Mesenchymal stem cell (in vitro differentiated cells and primary cell): ENCODE results near the gene SLC2A3.
"Not testable (repeated sequence)": the region's sequence is repeated elsewhere in the genome, so short reads cannot be mapped to it uniquely, and the experiment has no call there.

Experiments used
- DNase-seq: peaks from one replicate; pipeline ENCODE4 v3.0.0-alpha.2; 2013
- H2AFZ ChIP-seq: one replicate; pipeline ENCODE4 v1.6.1; 2013; ENCODE audit warnings: low read depth, mild to moderate bottlenecking, control low read depth, inconsistent platforms, low read length, moderate library complexity
- H2AK5ac ChIP-seq: 2 replicates; pipeline ENCODE4 v1.6.1; 2013; ENCODE audit warnings: low read length, moderate library complexity, mild to moderate bottlenecking, inconsistent platforms; ENCODE audit not compliant: severe bottlenecking
- H2BK120ac ChIP-seq: one replicate; pipeline ENCODE4 v1.6.1; 2013; ENCODE audit warnings: low read depth, mild to moderate bottlenecking, inconsistent platforms, low read length, moderate library complexity
- H2BK12ac ChIP-seq, 2 experiments: one replicate each; pipeline ENCODE4 v1.6.1; 2013; ENCODE audit warnings: inconsistent platforms in 2 of 2, low read length in 2 of 2, mild to moderate bottlenecking in 2 of 2, moderate library complexity in 2 of 2, control low read depth in 1 of 2
- H2BK15ac ChIP-seq: one replicate; pipeline ENCODE4 v1.6.1; 2013; ENCODE audit warnings: mild to moderate bottlenecking, low read depth, inconsistent platforms; ENCODE audit not compliant: poor library complexity, severe bottlenecking
- H2BK5ac ChIP-seq: 2 replicates; pipeline ENCODE4 v1.6.1; 2013; ENCODE audit warnings: low read depth, mild to moderate bottlenecking, low read length, control low read depth, inconsistent platforms; ENCODE audit not compliant: poor library complexity, severe bottlenecking
- H3K14ac ChIP-seq, 2 experiments: one replicate each; pipeline ENCODE4 v1.6.1; 2013; ENCODE audit warnings: inconsistent platforms in 2 of 2, low read length in 2 of 2, control low read depth in 1 of 2, mild to moderate bottlenecking in 1 of 2, moderate library complexity in 1 of 2
- H3K18ac ChIP-seq, 2 experiments: one replicate each; pipeline ENCODE4 v1.6.1; 2013; ENCODE audit warnings: inconsistent platforms in 2 of 2, low read length in 2 of 2, control low read depth in 1 of 2, low read depth in 1 of 2, mild to moderate bottlenecking in 1 of 2
- H3K23ac ChIP-seq, 2 experiments: one replicate each; pipeline ENCODE4 v1.6.1; 2013; ENCODE audit warnings: inconsistent platforms in 2 of 2, low read length in 2 of 2, mild to moderate bottlenecking in 2 of 2, moderate library complexity in 2 of 2, control low read depth in 1 of 2
- H3K27ac ChIP-seq: 2 replicates; pipeline ENCODE4 v1.5.1; 2013; ENCODE audit warnings: mild to moderate bottlenecking, moderate library complexity, low read length, control low read depth, inconsistent platforms; ENCODE audit not compliant: poor library complexity, severe bottlenecking
- H3K27me3 ChIP-seq, 2 experiments: 2 replicates each; pipeline versions ENCODE4 v1.6.1 to v1.7.0; 2013; ENCODE audit warnings: low read length in 2 of 2, mild to moderate bottlenecking in 2 of 2, moderate library complexity in 2 of 2, control low read depth in 1 of 2, inconsistent platforms in 1 of 2; ENCODE audit not compliant: control insufficient read depth in 1 of 2, insufficient read depth in 1 of 2
- H3K36me3 ChIP-seq, 2 experiments: 2 replicates each; pipeline versions ENCODE4 v1.6.1 to v1.7.0; 2013; ENCODE audit warnings: low read length in 2 of 2, control low read depth in 1 of 2, inconsistent platforms in 1 of 2, low read depth in 1 of 2, mild to moderate bottlenecking in 1 of 2; ENCODE audit not compliant: insufficient read depth in 2 of 2, control insufficient read depth in 1 of 2
- H3K4ac ChIP-seq, 2 experiments: one replicate each; pipeline ENCODE4 v1.6.1; 2013; ENCODE audit warnings: inconsistent platforms in 2 of 2, low read length in 2 of 2, mild to moderate bottlenecking in 2 of 2, moderate library complexity in 2 of 2, control low read depth in 1 of 2, low read depth in 1 of 2
- H3K4me1 ChIP-seq: 2 replicates; pipeline ENCODE4 v1.6.1; 2013; ENCODE audit warnings: low read depth, low read length, control low read depth; ENCODE audit not compliant: control insufficient read depth, insufficient read depth
- H3K4me2 ChIP-seq: 2 replicates; pipeline ENCODE4 v1.6.1; 2013; ENCODE audit warnings: low read length, mild to moderate bottlenecking, inconsistent platforms; ENCODE audit not compliant: poor library complexity, severe bottlenecking
- H3K4me3 ChIP-seq, 2 experiments: 2 replicates each; pipeline versions ENCODE4 v1.5.1 to v1.7.0; 2013; ENCODE audit warnings: low read length in 2 of 2, mild to moderate bottlenecking in 2 of 2, control low read depth in 1 of 2, low read depth in 1 of 2; ENCODE audit not compliant: insufficient read depth in 1 of 2
- H3K79me1 ChIP-seq: replicated peaks from 2 replicates; pipeline ENCODE4 v1.6.1; 2013; ENCODE audit warnings: mild to moderate bottlenecking, control low read depth, low read length, inconsistent platforms; ENCODE audit not compliant: poor library complexity, severe bottlenecking
- H3K9ac ChIP-seq: 2 replicates; pipeline ENCODE4 v1.7.0; 2013; ENCODE audit warnings: mild to moderate bottlenecking, low read length, moderate library complexity
- H3K9me3 ChIP-seq: 2 replicates; pipeline ENCODE4 v1.7.0; 2013; ENCODE audit warnings: mild to moderate bottlenecking, low read length; ENCODE audit not compliant: control insufficient read depth
- H4K8ac ChIP-seq: one replicate; pipeline ENCODE4 v1.6.1; 2013; ENCODE audit warnings: inconsistent platforms, mild to moderate bottlenecking, low read length, moderate library complexity
- H4K91ac ChIP-seq: one replicate; pipeline ENCODE4 v1.6.1; 2013; ENCODE audit warnings: mild to moderate bottlenecking, low read length, inconsistent platforms
- WGBS: methylation state at CpG from one replicate; pipeline ENCODE4 v1.1.7; 2013; ENCODE audit warnings: mixed read lengths; 5-methylcytosine and 5-hydroxymethylcytosine counted together

Gene SLC2A3

GRCh38 chr12:7959278-7959677 lies 23.3 kb upstream of the SLC2A3 start:
- Histone ChIP-seq H3K4me1 (peaks cover 6% of the 10 kb centered on the region), H3K4ac (peak overlapping the region; percentile 67 to 71), H3K27ac (no peak overlapping the region), H4K8ac (peak overlapping the region; percentile 27), H2BK5ac (no peak overlapping the region), H3K14ac (peak overlapping the region in 1 of 2 experiments; percentile 7), H3K18ac (peak overlapping the region; percentile 59 to 61), H3K9ac (peak overlapping the region; percentile 70), H2BK15ac (peak overlapping the region; percentile 63), H2AK5ac (no peak overlapping the region), H3K27me3 (no peaks in the 10 kb centered on the region), H3K23ac (no peak overlapping the region), H3K36me3 (no peaks in the 10 kb centered on the region), H3K79me1 (no peaks in the 10 kb centered on the region), H2BK12ac (peak overlapping the region; percentile 93 to 94), H2AFZ (no peak overlapping the region), H3K9me3 (no peaks in the 10 kb centered on the region), H3K4me3 (peak overlapping the region in 1 of 2 experiments; percentile 82), H4K91ac (no peak overlapping the region), H2BK120ac (peak overlapping the region; percentile 68), H3K4me2 (no peak overlapping the region)
- WGBS: 100% methylated on average over 1 of the region's 1 CpG
- no peak for DNase-seq

- not testable (repeated sequence) for H3K79me1 ChIP-seq, H3K27me3 ChIP-seq, H4K8ac ChIP-seq, H3K23ac ChIP-seq, H3K36me3 ChIP-seq, H4K91ac ChIP-seq, H2BK12ac ChIP-seq, H3K9ac ChIP-seq, H2AK5ac ChIP-seq, H2AFZ ChIP-seq, H2BK120ac ChIP-seq, H3K27ac ChIP-seq, H2BK5ac ChIP-seq, H3K18ac ChIP-seq, H3K4me2 ChIP-seq, H3K4ac ChIP-seq, H3K4me1 ChIP-seq, DNase-seq, H3K14ac ChIP-seq, H2BK15ac ChIP-seq, H3K9me3 ChIP-seq, H3K4me3 ChIP-seq
- WGBS: 98% methylated on average over 13 of the region's 19 CpGs
These were observed 18.9 kb upstream of the SLC2A3 start for GRCh38 chr12:7954877-7955276.

- not testable (repeated sequence) for H3K4me1 ChIP-seq, H2AFZ ChIP-seq, H2BK5ac ChIP-seq, H2BK15ac ChIP-seq, H3K4me2 ChIP-seq, H3K27me3 ChIP-seq, H4K8ac ChIP-seq, H4K91ac ChIP-seq, H3K4me3 ChIP-seq, H2BK120ac ChIP-seq, H2AK5ac ChIP-seq, H3K23ac ChIP-seq, H3K27ac ChIP-seq, H3K9me3 ChIP-seq, H3K4ac ChIP-seq, H3K14ac ChIP-seq, H3K79me1 ChIP-seq, H2BK12ac ChIP-seq, H3K9ac ChIP-seq, H3K18ac ChIP-seq, H3K36me3 ChIP-seq, DNase-seq
- 55% methylated on average over 3 of the region's 10 CpGs for WGBS
These were observed 18.4 kb upstream of the SLC2A3 start for GRCh38 chr12:7954418-7954817.

- not testable (repeated sequence) for H4K8ac ChIP-seq, H3K36me3 ChIP-seq, H3K4me1 ChIP-seq, H3K9me3 ChIP-seq, H2BK120ac ChIP-seq, H2BK12ac ChIP-seq, H3K4ac ChIP-seq, H2BK15ac ChIP-seq, DNase-seq, H3K4me2 ChIP-seq, H3K4me3 ChIP-seq, H2BK5ac ChIP-seq, H3K23ac ChIP-seq, H3K27me3 ChIP-seq, H3K18ac ChIP-seq, H3K27ac ChIP-seq, H2AK5ac ChIP-seq, H2AFZ ChIP-seq, H4K91ac ChIP-seq, H3K14ac ChIP-seq, H3K79me1 ChIP-seq, H3K9ac ChIP-seq
- 100% methylated on average over 2 of the region's 2 CpGs for WGBS
These were observed 17.9 kb upstream of the SLC2A3 start for GRCh38 chr12:7953912-7954311.
